ENCODE data around the gene CEMIP.

The CEMIP gene

GRCh38 chr15:80785811-80786354 is 6.7 kb downstream of the CEMIP start:
- Histone ChIP-seq H3F3A (ENCODE audit: low read depth) (no peaks in the 10 kb centered on the region), H2AFZ (ENCODE audit: low read length) (no peak overlapping the region), H3K4me1 (ENCODE audit: insufficient read depth, low read length, poor library complexity, severe bottlenecking) (no peaks in the 10 kb centered on the region), H3K27me3 (ENCODE audit: insufficient read depth, low read length, poor library complexity, severe bottlenecking) (no peaks in the 10 kb centered on the region), H3K9me3 (ENCODE audit: insufficient read depth, low read depth, low read length) (no peaks in the 10 kb centered on the region), H3K36me3 (ENCODE audit: insufficient read depth, low read length) (no peaks in the 10 kb centered on the region), H3K79me2 (ENCODE audit: insufficient read depth, low read length) (no peaks in the 10 kb centered on the region), H3K4me2 (ENCODE audit: low read depth, low read length, poor library complexity, severe bottlenecking) (no peak overlapping the region), H3K9me2 (replicated peaks; ENCODE audit: low read depth, low read length) (no peaks in the 10 kb centered on the region), H3K4me3 (ENCODE audit: low read length, poor library complexity, severe bottlenecking) (no peak overlapping the region), H4K20me1 (ENCODE audit: insufficient read depth, low read length, poor library complexity, severe bottlenecking) (no peaks in the 10 kb centered on the region), H3K9ac (ENCODE audit: low read depth, low read length, poor library complexity, severe bottlenecking) (no peak overlapping the region)
- no peak for TF ChIP-seq EZH2phosphoT487 (IDR thresholded peaks at IDR 0.05; ENCODE audit: borderline replicate concordance)

- Histone ChIP-seq H3K27me3 (ENCODE audit: insufficient read depth, low read length, poor library complexity, severe bottlenecking) (no peaks in the 10 kb centered on the region), H3K9me3 (ENCODE audit: insufficient read depth, low read depth, low read length) (no peaks in the 10 kb centered on the region), H4K20me1 (ENCODE audit: insufficient read depth, low read length, poor library complexity, severe bottlenecking) (no peaks in the 10 kb centered on the region), H3K9me2 (replicated peaks; ENCODE audit: low read depth, low read length) (no peaks in the 10 kb centered on the region), H3K4me3 (ENCODE audit: low read length, poor library complexity, severe bottlenecking) (no peak overlapping the region), H3K4me1 (ENCODE audit: insufficient read depth, low read length, poor library complexity, severe bottlenecking) (no peaks in the 10 kb centered on the region), H3K4me2 (ENCODE audit: low read depth, low read length, poor library complexity, severe bottlenecking) (no peak overlapping the region), H3K36me3 (ENCODE audit: insufficient read depth, low read length) (no peaks in the 10 kb centered on the region), H3K9ac (ENCODE audit: low read depth, low read length, poor library complexity, severe bottlenecking) (no peak overlapping the region), H3K79me2 (ENCODE audit: insufficient read depth, low read length) (no peaks in the 10 kb centered on the region), H3F3A (ENCODE audit: low read depth) (no peaks in the 10 kb centered on the region), H2AFZ (ENCODE audit: low read length) (no peak overlapping the region)
- no peak for TF ChIP-seq EZH2phosphoT487 (IDR thresholded peaks at IDR 0.05; ENCODE audit: borderline replicate concordance)
- no peak for TF ChIP-seq CTCF (conservative IDR thresholded peaks at IDR 0.05; ENCODE audit: low read length)
These were observed 8.1 kb downstream of the CEMIP start for GRCh38 chr15:80787316-80787715.

- Histone ChIP-seq H3F3A (ENCODE audit: low read depth) (no peaks in the 10 kb centered on the region), H3K79me2 (ENCODE audit: insufficient read depth, low read length) (no peaks in the 10 kb centered on the region), H3K27me3 (ENCODE audit: insufficient read depth, low read length, poor library complexity, severe bottlenecking) (no peaks in the 10 kb centered on the region), H2AFZ (ENCODE audit: low read length) (no peak overlapping the region), H3K4me2 (ENCODE audit: low read depth, low read length, poor library complexity, severe bottlenecking) (no peak overlapping the region), H3K4me3 (ENCODE audit: low read length, poor library complexity, severe bottlenecking) (no peak overlapping the region), H4K20me1 (ENCODE audit: insufficient read depth, low read length, poor library complexity, severe bottlenecking) (no peaks in the 10 kb centered on the region), H3K9me3 (ENCODE audit: insufficient read depth, low read depth, low read length) (no peaks in the 10 kb centered on the region), H3K9ac (ENCODE audit: low read depth, low read length, poor library complexity, severe bottlenecking) (no peak overlapping the region), H3K9me2 (replicated peaks; ENCODE audit: low read depth, low read length) (no peaks in the 10 kb centered on the region), H3K4me1 (ENCODE audit: insufficient read depth, low read length, poor library complexity, severe bottlenecking) (no peaks in the 10 kb centered on the region), H3K36me3 (ENCODE audit: insufficient read depth, low read length) (no peaks in the 10 kb centered on the region)
- TF ChIP-seq CTCF (conservative IDR thresholded peaks at IDR 0.05; ENCODE audit: low read length) (no peak), EZH2phosphoT487 (IDR thresholded peaks at IDR 0.05; ENCODE audit: borderline replicate concordance) (no peak)
These were observed 9.4 kb downstream of the CEMIP start for GRCh38 chr15:80788536-80788935.

- Histone ChIP-seq H2AFZ (ENCODE audit: low read length) (no peak overlapping the region), H3F3A (ENCODE audit: low read depth) (no peaks in the 10 kb centered on the region), H3K4me2 (ENCODE audit: low read depth, low read length, poor library complexity, severe bottlenecking) (no peak overlapping the region), H3K9me2 (replicated peaks; ENCODE audit: low read depth, low read length) (no peaks in the 10 kb centered on the region), H3K9ac (ENCODE audit: low read depth, low read length, poor library complexity, severe bottlenecking) (no peak overlapping the region), H3K36me3 (ENCODE audit: insufficient read depth, low read length) (no peaks in the 10 kb centered on the region), H3K4me1 (ENCODE audit: insufficient read depth, low read length, poor library complexity, severe bottlenecking) (no peaks in the 10 kb centered on the region), H3K9me3 (ENCODE audit: insufficient read depth, low read depth, low read length) (no peaks in the 10 kb centered on the region), H3K79me2 (ENCODE audit: insufficient read depth, low read length) (no peaks in the 10 kb centered on the region), H3K27me3 (ENCODE audit: insufficient read depth, low read length, poor library complexity, severe bottlenecking) (no peaks in the 10 kb centered on the region), H4K20me1 (ENCODE audit: insufficient read depth, low read length, poor library complexity, severe bottlenecking) (no peaks in the 10 kb centered on the region), H3K4me3 (ENCODE audit: low read length, poor library complexity, severe bottlenecking) (no peak overlapping the region)
- no peak for TF ChIP-seq EZH2phosphoT487 (IDR thresholded peaks at IDR 0.05; ENCODE audit: borderline replicate concordance)
- no peak for TF ChIP-seq CTCF (conservative IDR thresholded peaks at IDR 0.05; ENCODE audit: low read length)
These were observed 10.1 kb downstream of the CEMIP start for GRCh38 chr15:80789296-80789695.

Measured in Loucy (cell line).